T47D (cell line): Measurements from ENCODE around the gene VTI1A.

Source experiments
- DNase-seq, 2 experiments: peaks; one replicate each; pipeline versions ENCODE4 v3.0.0 to v3.0.0-alpha.2; 2011 to 2012; ENCODE audit warnings: low read depth in 1 of 2, low spot score in 1 of 2
- JUND ChIP-seq: IDR thresholded peaks from 2 replicates; pipeline ENCODE4 v1.6.1; 2012; ENCODE audit warnings: low read depth
- in situ Hi-C: cut with HindIII; loops from 2 replicates; pipeline ENCODE4 v1.10.0; 2016; ENCODE audit warnings: low sequenced_read_pairs, low pct_unique_long_range_greater_than_20kb

The VTI1A gene

GRCh38 chr10:112634096-112634830 is 187.2 kb downstream of the VTI1A start:
- TF ChIP-seq JUND = no peak
- DNase-seq = no peak
- in situ Hi-C loops = no loop called here

- in situ Hi-C loops = no loop called here
- peak in 1 of 2 experiments; percentile 13 for DNase-seq
- TF ChIP-seq JUND = no peak
Measured at GRCh38 chr10:112637901-112638300, 190.9 kb downstream of the VTI1A start.

- no peak for DNase-seq
- no peak for TF ChIP-seq JUND
- in situ Hi-C loops = no loop called here
Measured at GRCh38 chr10:112639298-112639697, 192.3 kb downstream of the VTI1A start.

- DNase-seq = no peak
- in situ Hi-C loops = no loop called here
- TF ChIP-seq JUND = no peak
Measured at GRCh38 chr10:112640638-112641037, 193.6 kb downstream of the VTI1A start.

- in situ Hi-C loops = no loop called here
- TF ChIP-seq JUND = no peak
- peak in 1 of 2 experiments; percentile 4 for DNase-seq
Measured at GRCh38 chr10:112643600-112644264, 196.7 kb downstream of the VTI1A start.

- DNase-seq = no peak
- in situ Hi-C loops = no loop called here
- TF ChIP-seq JUND = no peak
Measured at GRCh38 chr10:112644265-112644645, 197.2 kb downstream of the VTI1A start.

- in situ Hi-C loops = no loop called here
- TF ChIP-seq JUND = no peak
- DNase-seq = peak in 1 of 2 experiments; percentile 8
Measured at GRCh38 chr10:112649006-112649821, 202.2 kb downstream of the VTI1A start.

- DNase-seq = no peak
- TF ChIP-seq JUND = no peak
- in situ Hi-C loops = no loop called here
Measured at GRCh38 chr10:112649822-112650152, 202.8 kb downstream of the VTI1A start.

- TF ChIP-seq JUND = no peak
- DNase-seq = no peak
- in situ Hi-C loops = no loop called here
Measured at GRCh38 chr10:112650588-112651030, 203.6 kb downstream of the VTI1A start.

GRCh38 chr10:112653215-112653614 is 206.2 kb downstream of the VTI1A start:
- no peak for TF ChIP-seq JUND
- no peak for DNase-seq
- in situ Hi-C loops = no loop called here

GRCh38 chr10:112653851-112654250 is 206.8 kb downstream of the VTI1A start:
- in situ Hi-C loops = no loop called here
- TF ChIP-seq JUND = no peak
- DNase-seq = no peak

- in situ Hi-C loops = no loop called here
- TF ChIP-seq JUND = no peak
- DNase-seq = no peak
Measured at GRCh38 chr10:112654794-112655193, 207.8 kb downstream of the VTI1A start.

GRCh38 chr10:112655722-112656121 is 208.7 kb downstream of the VTI1A start:
- in situ Hi-C loops = no loop called here
- TF ChIP-seq JUND = no peak
- DNase-seq = no peak
